ENCODE results near the gene CSRP1.

Gene CSRP1

GRCh38 chr1:201447903-201448871 is 58.7 kb downstream of the CSRP1 start:
- H3K4me3 ChIP-seq (ENCODE audit: severe bottlenecking): no peak overlapping the region
- DNase-seq (ENCODE audit: low spot score): no peak
- peak overlapping the region; percentile 2 for H3K27ac ChIP-seq (ENCODE audit: poor library complexity, severe bottlenecking)
- peak; percentile 93 for TF ChIP-seq CTCF (IDR thresholded peaks at IDR 0.05; ENCODE audit: poor library complexity, severe bottlenecking)
- ATAC-seq (ENCODE audit: low read depth): peak; percentile 94
- peaks cover 17% of the 10 kb centered on the region for H3K4me1 ChIP-seq (ENCODE audit: insufficient read depth, poor library complexity, severe bottlenecking)
- no peaks in the 10 kb centered on the region for H3K9me3 ChIP-seq (ENCODE audit: severe bottlenecking)
- H3K27me3 ChIP-seq (ENCODE audit: insufficient read depth, poor library complexity, severe bottlenecking): no peaks in the 10 kb centered on the region
- no peaks in the 10 kb centered on the region for H3K36me3 ChIP-seq (ENCODE audit: low read depth)

GRCh38 chr1:201445310-201445709 is 61.6 kb downstream of the CSRP1 start:
- H3K9me3 ChIP-seq (ENCODE audit: severe bottlenecking): no peaks in the 10 kb centered on the region
- no peaks in the 10 kb centered on the region for H3K36me3 ChIP-seq (ENCODE audit: low read depth)
- ATAC-seq (ENCODE audit: low read depth) (no peak), DNase-seq (ENCODE audit: low spot score) (no peak)
- peaks cover 10% of the 10 kb centered on the region for H3K4me1 ChIP-seq (ENCODE audit: insufficient read depth, poor library complexity, severe bottlenecking)
- H3K27ac ChIP-seq (ENCODE audit: poor library complexity, severe bottlenecking): no peak overlapping the region
- no peak for TF ChIP-seq CTCF (IDR thresholded peaks at IDR 0.05; ENCODE audit: poor library complexity, severe bottlenecking)
- H3K4me3 ChIP-seq (ENCODE audit: severe bottlenecking): no peak overlapping the region
- no peaks in the 10 kb centered on the region for H3K27me3 ChIP-seq (ENCODE audit: insufficient read depth, poor library complexity, severe bottlenecking)

GRCh38 chr1:201444792-201445191 is 62.1 kb downstream of the CSRP1 start:
- ATAC-seq (ENCODE audit: low read depth) (no peak), DNase-seq (ENCODE audit: low spot score) (no peak)
- no peak overlapping the region for H3K27ac ChIP-seq (ENCODE audit: poor library complexity, severe bottlenecking)
- no peak for TF ChIP-seq CTCF (IDR thresholded peaks at IDR 0.05; ENCODE audit: poor library complexity, severe bottlenecking)
- H3K36me3 ChIP-seq (ENCODE audit: low read depth): no peaks in the 10 kb centered on the region
- no peaks in the 10 kb centered on the region for H3K27me3 ChIP-seq (ENCODE audit: insufficient read depth, poor library complexity, severe bottlenecking)
- no peaks in the 10 kb centered on the region for H3K9me3 ChIP-seq (ENCODE audit: severe bottlenecking)
- no peak overlapping the region for H3K4me3 ChIP-seq (ENCODE audit: severe bottlenecking)
- H3K4me1 ChIP-seq (ENCODE audit: insufficient read depth, poor library complexity, severe bottlenecking): peaks cover 9% of the 10 kb centered on the region

GRCh38 chr1:201443747-201444146 is 63.2 kb downstream of the CSRP1 start:
- no peak for DNase-seq (ENCODE audit: low spot score)
- H3K27me3 ChIP-seq (ENCODE audit: insufficient read depth, poor library complexity, severe bottlenecking): no peaks in the 10 kb centered on the region
- ATAC-seq (ENCODE audit: low read depth): no peak
- no peak overlapping the region for H3K27ac ChIP-seq (ENCODE audit: poor library complexity, severe bottlenecking)
- no peaks in the 10 kb centered on the region for H3K36me3 ChIP-seq (ENCODE audit: low read depth)
- H3K4me3 ChIP-seq (ENCODE audit: severe bottlenecking): no peak overlapping the region
- H3K9me3 ChIP-seq (ENCODE audit: severe bottlenecking): no peaks in the 10 kb centered on the region
- no peak for TF ChIP-seq CTCF (IDR thresholded peaks at IDR 0.05; ENCODE audit: poor library complexity, severe bottlenecking)
- peaks cover 9% of the 10 kb centered on the region for H3K4me1 ChIP-seq (ENCODE audit: insufficient read depth, poor library complexity, severe bottlenecking)

GRCh38 chr1:201436969-201437368 is 70.0 kb downstream of the CSRP1 start:
- H3K9me3 ChIP-seq (ENCODE audit: severe bottlenecking): no peaks in the 10 kb centered on the region
- H3K27me3 ChIP-seq (ENCODE audit: insufficient read depth, poor library complexity, severe bottlenecking): no peaks in the 10 kb centered on the region
- H3K36me3 ChIP-seq (ENCODE audit: low read depth): no peaks in the 10 kb centered on the region
- DNase-seq (ENCODE audit: low spot score): no peak
- H3K4me1 ChIP-seq (ENCODE audit: insufficient read depth, poor library complexity, severe bottlenecking): peaks cover 13% of the 10 kb centered on the region
- no peak overlapping the region for H3K27ac ChIP-seq (ENCODE audit: poor library complexity, severe bottlenecking)
- H3K4me3 ChIP-seq (ENCODE audit: severe bottlenecking): no peak overlapping the region
- ATAC-seq (ENCODE audit: low read depth): no peak
- no peak for TF ChIP-seq CTCF (IDR thresholded peaks at IDR 0.05; ENCODE audit: poor library complexity, severe bottlenecking)
